OCI-LY3 (cell line): ENCODE data around the gene TECR.

Experiments
- H2AFZ ChIP-seq: fragments of 200-600, 300-600 bp; shearing (Covaris generic); 2 replicates; pipeline ENCODE4 v1.6.0; 2014; ENCODE audit warnings: antibody characterized with exemption, low read depth, low read length
- H3K27ac ChIP-seq: fragments of 200-600, 300-600 bp; sonication (generic); 2 replicates; pipeline ENCODE4 v1.5.1; 2014; ENCODE audit warnings: mild to moderate bottlenecking, low read length, moderate library complexity, mixed read lengths
- H3K27me3 ChIP-seq: fragments of 200-600, 300-600 bp; sonication (generic); 2 replicates; pipeline ENCODE4 v1.6.1; 2014; ENCODE audit warnings: low read depth, low read length, mixed read lengths
- H3K36me3 ChIP-seq: fragments of 200-600, 300-600 bp; sonication (generic); replicated peaks from 2 replicates; pipeline ENCODE3; 2014; ENCODE audit warnings: low read depth, low read length, mixed read lengths
- H3K4me1 ChIP-seq: fragments of 300-600, 200-600 bp; sonication (generic); 2 replicates; pipeline ENCODE4 v1.6.1; 2014; ENCODE audit warnings: low read length, mixed read lengths
- H3K4me2 ChIP-seq: fragments of 200-600, 300-600 bp; sonication (generic); 2 replicates; pipeline ENCODE4 v1.6.1; 2014; ENCODE audit warnings: low read length, mixed read lengths
- H3K4me3 ChIP-seq: fragments of 300-600, 200-600 bp; sonication (generic); 2 replicates; pipeline ENCODE4 v1.5.1; 2014; ENCODE audit warnings: antibody characterized with exemption, mild to moderate bottlenecking, low read length, moderate library complexity
- H3K79me2 ChIP-seq: fragments of 300-600, 200-600 bp; shearing (Covaris generic); 2 replicates; pipeline ENCODE4 v1.6.1; 2014; ENCODE audit warnings: mild to moderate bottlenecking, low read length, mixed read lengths
- H3K9ac ChIP-seq: fragments of 300-600, 200-600 bp; shearing (Covaris generic); 2 replicates; pipeline ENCODE4 v1.6.0; 2014; ENCODE audit warnings: mild to moderate bottlenecking, low read length, moderate library complexity
- H3K9me3 ChIP-seq: fragments of 200-600, 300-600 bp; shearing (Covaris generic); 2 replicates; pipeline ENCODE4 v1.6.1; 2014; ENCODE audit warnings: low read length, mixed read lengths; ENCODE audit not compliant: insufficient read depth
- H4K20me1 ChIP-seq: fragments of 200-600, 300-600 bp; sonication (generic); 2 replicates; pipeline ENCODE4 v1.6.1; 2016; ENCODE audit warnings: low read length, mixed read lengths; ENCODE audit not compliant: insufficient read depth
- EZH2phosphoT487 ChIP-seq: fragments of 200-600 bp; shearing (Covaris generic); IDR thresholded peaks from 2 replicates; pipeline ENCODE4 v1.6.1; 2018; ENCODE audit warnings: antibody characterized with exemption, mixed run types, low read depth
- TF ChIP-seq, protein P1 (sequence below): fragments of 200-600, 300-600 bp; sonication (generic); IDR thresholded peaks from 2 replicates; pipeline ENCODE4 v1.5.1; 2014; ENCODE audit warnings: antibody characterized with exemption, low read length, low read depth

Gene TECR

GRCh38 chr19:14512406-14512961 is 16.9 kb upstream of the TECR start:
- peaks cover 25% of the 10 kb centered on the region for H3K79me2 ChIP-seq
- no peak for TF ChIP-seq EZH2phosphoT487
- TF ChIP-seq, protein P1, sequence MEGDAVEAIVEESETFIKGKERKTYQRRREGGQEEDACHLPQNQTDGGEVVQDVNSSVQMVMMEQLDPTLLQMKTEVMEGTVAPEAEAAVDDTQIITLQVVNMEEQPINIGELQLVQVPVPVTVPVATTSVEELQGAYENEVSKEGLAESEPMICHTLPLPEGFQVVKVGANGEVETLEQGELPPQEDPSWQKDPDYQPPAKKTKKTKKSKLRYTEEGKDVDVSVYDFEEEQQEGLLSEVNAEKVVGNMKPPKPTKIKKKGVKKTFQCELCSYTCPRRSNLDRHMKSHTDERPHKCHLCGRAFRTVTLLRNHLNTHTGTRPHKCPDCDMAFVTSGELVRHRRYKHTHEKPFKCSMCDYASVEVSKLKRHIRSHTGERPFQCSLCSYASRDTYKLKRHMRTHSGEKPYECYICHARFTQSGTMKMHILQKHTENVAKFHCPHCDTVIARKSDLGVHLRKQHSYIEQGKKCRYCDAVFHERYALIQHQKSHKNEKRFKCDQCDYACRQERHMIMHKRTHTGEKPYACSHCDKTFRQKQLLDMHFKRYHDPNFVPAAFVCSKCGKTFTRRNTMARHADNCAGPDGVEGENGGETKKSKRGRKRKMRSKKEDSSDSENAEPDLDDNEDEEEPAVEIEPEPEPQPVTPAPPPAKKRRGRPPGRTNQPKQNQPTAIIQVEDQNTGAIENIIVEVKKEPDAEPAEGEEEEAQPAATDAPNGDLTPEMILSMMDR = no peak
- peaks cover 24% of the 10 kb centered on the region for H4K20me1 ChIP-seq
- no peak overlapping the region for H3K9ac ChIP-seq
- no peak overlapping the region for H2AFZ ChIP-seq
- no peak overlapping the region for H3K4me2 ChIP-seq
- H3K36me3 ChIP-seq = peaks cover 31% of the 10 kb centered on the region
- no peak overlapping the region for H3K27ac ChIP-seq
- H3K4me3 ChIP-seq = no peak overlapping the region
- H3K9me3 ChIP-seq = no peaks in the 10 kb centered on the region
- H3K27me3 ChIP-seq = no peaks in the 10 kb centered on the region
- peaks cover 8% of the 10 kb centered on the region for H3K4me1 ChIP-seq

DNA sequence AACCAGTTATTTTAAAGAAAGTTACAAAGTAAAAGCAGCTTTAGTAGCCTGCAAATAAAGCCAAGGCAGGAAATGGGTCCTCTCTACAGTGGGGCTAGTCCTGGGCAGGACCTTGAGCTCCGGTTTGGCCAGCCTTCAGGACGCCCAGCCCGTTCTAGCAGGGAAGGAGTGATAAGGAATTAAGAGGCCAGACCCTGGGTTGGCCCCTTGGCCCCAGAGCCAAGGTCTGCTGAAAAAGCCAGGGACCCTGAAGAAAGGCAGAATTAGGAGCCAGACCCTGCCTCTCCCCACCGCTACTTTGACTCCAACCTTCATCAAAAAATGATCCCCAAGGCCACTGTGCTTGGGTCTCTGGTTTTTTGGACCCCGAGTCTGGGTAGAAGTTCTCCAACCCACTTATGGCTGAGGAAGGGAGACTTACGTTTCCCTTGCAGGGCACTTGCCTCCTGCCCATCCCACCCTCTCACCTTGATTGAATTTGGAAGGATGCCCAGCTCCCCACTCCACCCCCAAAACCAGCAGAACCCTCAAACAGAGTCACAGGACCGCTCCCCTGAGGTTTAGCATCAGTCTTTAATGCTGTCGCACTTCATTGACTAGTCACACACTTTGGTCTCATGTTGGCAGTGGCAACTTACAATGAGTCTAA is 15.1 kb upstream of the TECR start:
- H3K9ac ChIP-seq = no peak overlapping the region
- no peak overlapping the region for H2AFZ ChIP-seq
- peaks cover 24% of the 10 kb centered on the region for H4K20me1 ChIP-seq
- no peak overlapping the region for H3K4me2 ChIP-seq
- H3K9me3 ChIP-seq = no peaks in the 10 kb centered on the region
- TF ChIP-seq, protein P1 = no peak
- TF ChIP-seq EZH2phosphoT487 = no peak
- no peaks in the 10 kb centered on the region for H3K27me3 ChIP-seq
- H3K4me1 ChIP-seq = peaks cover 14% of the 10 kb centered on the region
- peaks cover 31% of the 10 kb centered on the region for H3K79me2 ChIP-seq
- H3K36me3 ChIP-seq = peaks cover 31% of the 10 kb centered on the region
- no peak overlapping the region for H3K27ac ChIP-seq
- H3K4me3 ChIP-seq = no peak overlapping the region

- no peak for TF ChIP-seq EZH2phosphoT487
- TF ChIP-seq, protein P1 = no peak
Observed at GRCh38 chr19:14515501-14516047, 13.8 kb upstream of the TECR start.

DNA sequence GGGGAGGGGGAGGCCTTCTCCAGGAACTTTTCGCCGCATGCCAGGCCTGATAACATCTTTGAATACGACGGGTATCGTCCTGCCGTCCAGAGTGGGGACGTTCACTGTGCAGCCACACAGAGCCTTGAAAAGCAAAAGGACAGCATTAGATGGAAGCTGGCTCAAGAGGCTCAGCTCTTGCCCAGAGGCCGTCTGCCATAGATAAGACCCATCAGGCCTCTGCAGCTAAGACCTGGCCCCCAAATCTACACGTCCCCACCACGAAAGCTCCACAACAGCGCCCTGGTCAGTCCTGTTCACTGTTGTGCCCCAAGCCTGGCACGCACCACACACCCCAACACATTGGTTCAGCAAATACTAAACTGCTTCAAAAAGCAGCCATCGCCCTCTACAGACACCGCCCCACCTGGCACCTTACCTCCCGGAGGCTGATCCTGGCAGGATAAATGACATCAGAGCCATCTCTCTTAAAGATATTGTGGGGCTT is 13.3 kb upstream of the TECR start:
- Histone ChIP-seq H3K4me2 (peak overlapping the region; percentile 88; the same call in 1 of the 2 replicates), H3K4me3 (peak overlapping the region; percentile 81; the same call in 1 of the 2 replicates), H4K20me1 (peaks cover 24% of the 10 kb centered on the region), H3K9me3 (no peaks in the 10 kb centered on the region), H3K27ac (no peak overlapping the region), H3K36me3 (peaks cover 31% of the 10 kb centered on the region), H2AFZ (no peak overlapping the region), H3K4me1 (peaks cover 15% of the 10 kb centered on the region), H3K27me3 (no peaks in the 10 kb centered on the region), H3K9ac (no peak overlapping the region), H3K79me2 (peaks cover 31% of the 10 kb centered on the region)
- TF ChIP-seq EZH2phosphoT487 = no peak
- TF ChIP-seq, protein P1 = no peak

More at GRCh38 chr19:14515501-14516047, 13.8 kb upstream of the TECR start:
- Histone ChIP-seq H3K36me3 (peaks cover 31% of the 10 kb centered on the region), H3K4me2 (no peak overlapping the region), H3K4me3 (no peak overlapping the region), H3K79me2 (peaks cover 31% of the 10 kb centered on the region), H3K9ac (no peak overlapping the region), H4K20me1 (peaks cover 24% of the 10 kb centered on the region), H3K4me1 (peaks cover 15% of the 10 kb centered on the region), H3K27me3 (no peaks in the 10 kb centered on the region), H3K9me3 (no peaks in the 10 kb centered on the region), H2AFZ (no peak overlapping the region), H3K27ac (no peak overlapping the region)
